Activated CD8-positive, alpha-beta memory T cell treated with anti-CD3 and anti-CD28 coated beads for 1 hour (primary cell): ENCODE data around the gene HAO2.
"Not testable (repeated sequence)": the region's sequence is repeated elsewhere in the genome, so short reads cannot be mapped to it uniquely, and the experiment has no call there.

ENCODE experiments used
- DNase-seq, 2 donors: peaks; one replicate each; pipeline ENCODE4 v3.0.0-alpha.2; 2020; ENCODE audit warnings: low read depth in 1 of 2; ENCODE audit errors: extremely low read depth in 1 of 2

HAO2 gene

GRCh38 chr1:119377594-119377993 is 9.0 kb downstream of the HAO2 start:
- not testable (repeated sequence) for DNase-seq

- no peak for DNase-seq
Measured at GRCh38 chr1:119379117-119379516, 10.5 kb downstream of the HAO2 start.

DNA sequence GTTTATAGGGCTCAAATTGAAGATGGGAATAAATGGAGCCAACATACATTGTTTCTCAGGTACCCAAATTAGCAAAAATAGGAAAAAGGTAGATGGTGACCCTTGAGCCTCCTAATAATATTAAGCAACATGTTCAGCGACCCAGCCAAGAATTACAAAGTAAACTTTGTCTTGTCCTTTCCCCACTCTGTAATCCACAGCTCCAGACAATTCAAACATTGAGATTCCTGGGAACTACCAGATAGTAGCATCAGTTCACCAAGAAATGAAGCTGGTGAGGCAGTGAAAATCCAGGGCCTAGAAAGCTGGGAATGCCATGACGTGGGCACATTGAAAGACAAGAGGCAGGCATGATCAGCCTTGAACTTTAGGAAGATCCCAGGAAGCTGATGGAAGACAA is 11.7 kb downstream of the HAO2 start:
- DNase-seq = no peak

GRCh38 chr1:119380983-119381662 is 12.5 kb downstream of the HAO2 start:
- DNase-seq = no peak

DNA sequence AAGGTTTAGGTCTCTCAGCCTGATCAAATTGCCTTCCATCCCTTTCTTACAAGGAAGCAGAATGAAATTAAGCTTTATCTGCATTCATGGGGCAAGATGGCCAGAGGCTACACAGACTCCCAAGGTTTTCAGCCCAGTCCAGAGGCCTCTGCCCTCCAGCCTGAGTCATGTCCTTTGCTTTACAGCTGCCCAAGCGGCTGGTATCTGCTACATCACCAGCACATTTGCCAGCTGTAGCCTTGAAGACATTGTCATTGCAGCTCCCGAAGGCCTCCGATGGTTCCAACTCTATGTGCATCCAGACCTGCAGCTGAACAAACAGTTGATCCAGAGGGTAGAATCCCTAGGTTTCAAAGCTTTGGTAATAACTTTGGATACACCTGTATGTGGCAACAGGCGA is 16.0 kb downstream of the HAO2 start:
- DNase-seq = no peak

- DNase-seq = no peak
Measured at GRCh38 chr1:119385650-119386049, 17.1 kb downstream of the HAO2 start.

GRCh38 chr1:119387858-119388257 is 19.3 kb downstream of the HAO2 start:
- DNase-seq = no peak

DNA sequence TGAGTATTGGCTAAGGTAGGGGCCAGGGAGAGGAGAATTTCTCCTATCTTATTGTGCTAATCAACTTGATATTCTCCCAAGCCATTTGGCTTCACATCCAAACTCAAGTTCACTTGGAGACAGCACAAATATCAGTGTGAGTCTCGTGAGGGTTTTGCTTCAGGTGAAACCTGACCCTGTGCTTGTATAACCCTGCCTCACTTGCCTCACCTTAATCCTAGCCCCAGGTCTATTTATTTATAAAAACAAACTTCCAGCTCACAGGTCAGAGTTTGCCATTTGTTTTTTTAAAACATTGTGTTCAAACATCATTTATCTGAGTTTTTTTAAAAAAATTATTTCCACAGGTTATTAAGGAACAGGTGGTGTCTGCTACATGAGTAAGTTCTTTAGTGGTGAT is 19.9 kb downstream of the HAO2 start:
- no peak for DNase-seq

DNA sequence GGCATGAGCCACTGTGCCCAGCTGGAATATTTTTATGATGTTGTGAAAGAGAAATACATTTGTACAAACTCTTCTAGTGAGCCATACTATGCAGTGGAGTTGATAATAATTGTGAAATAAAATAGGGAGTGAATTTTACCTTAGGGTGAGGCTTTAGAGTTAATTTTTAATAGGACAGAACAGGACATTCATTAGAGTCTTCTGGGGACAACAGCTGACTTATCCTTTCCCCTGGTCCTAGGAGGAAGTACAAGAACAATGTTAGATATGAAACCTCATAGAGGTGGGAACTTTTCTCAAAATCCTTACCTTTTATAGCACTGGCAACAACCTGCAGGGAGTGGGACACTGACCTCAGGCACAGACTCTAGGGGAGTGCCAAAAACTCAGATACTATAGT is 21.9 kb downstream of the HAO2 start:
- no peak for DNase-seq

DNA sequence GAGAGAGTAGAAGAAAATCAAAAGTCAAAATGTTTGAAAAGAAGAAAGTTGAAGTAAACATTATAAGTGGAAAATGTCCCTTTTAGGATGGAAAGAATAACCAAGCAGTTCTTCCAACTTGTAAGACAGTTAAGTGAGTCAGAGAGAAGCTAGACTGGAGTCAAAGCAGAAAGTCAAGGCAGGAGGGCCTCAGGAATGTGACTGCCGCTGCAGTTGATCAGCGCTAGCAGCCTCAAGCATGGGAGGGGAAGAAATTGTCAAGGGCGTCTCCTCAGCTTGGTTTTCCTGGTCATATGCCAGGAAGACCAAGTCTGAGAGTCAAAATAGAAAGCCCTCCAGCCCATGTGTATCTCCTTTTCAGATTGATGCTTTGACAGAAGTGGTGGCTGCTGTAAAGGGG is 23.2 kb downstream of the HAO2 start:
- DNase-seq = no peak

DNA sequence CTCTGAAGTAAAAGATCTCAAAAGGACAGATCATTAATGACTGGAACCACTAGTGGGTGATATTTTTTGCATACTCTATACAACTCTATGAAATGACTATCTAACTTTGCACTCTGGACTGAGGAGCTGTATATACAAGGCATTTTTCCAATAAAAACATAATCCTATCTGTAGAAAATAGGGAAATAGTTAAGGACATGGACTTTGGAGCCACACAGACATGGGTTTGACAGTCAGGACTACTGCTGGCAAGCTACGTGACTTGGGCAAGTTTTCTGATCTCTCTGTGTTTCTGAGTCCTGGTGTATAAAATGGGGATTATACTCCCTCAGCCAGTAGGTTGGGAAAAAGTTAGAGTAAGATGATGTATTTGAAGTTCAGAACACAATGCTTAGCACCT is 25.5 kb downstream of the HAO2 start:
- no peak for DNase-seq

GRCh38 chr1:119396982-119397381 is 28.4 kb downstream of the HAO2 start:
- no peak for DNase-seq

GRCh38 chr1:119397986-119398385 is 29.4 kb downstream of the HAO2 start:
- DNase-seq = no peak

- no peak for DNase-seq
Measured at GRCh38 chr1:119404736-119405135, 36.2 kb downstream of the HAO2 start.

- DNase-seq = no peak
Measured at GRCh38 chr1:119409731-119410130, 41.1 kb downstream of the HAO2 start.

- no peak for DNase-seq
Measured at GRCh38 chr1:119410961-119411360, 42.4 kb downstream of the HAO2 start.

GRCh38 chr1:119414950-119415349 is 46.4 kb downstream of the HAO2 start, which contains the start of gene HSD3B2:
TSS of gene HSD3B2 (plus strand) at chr1:119415150. CDS start at chr1:119415420, 270 bp downstream.
- DNase-seq = no peak

DNA sequence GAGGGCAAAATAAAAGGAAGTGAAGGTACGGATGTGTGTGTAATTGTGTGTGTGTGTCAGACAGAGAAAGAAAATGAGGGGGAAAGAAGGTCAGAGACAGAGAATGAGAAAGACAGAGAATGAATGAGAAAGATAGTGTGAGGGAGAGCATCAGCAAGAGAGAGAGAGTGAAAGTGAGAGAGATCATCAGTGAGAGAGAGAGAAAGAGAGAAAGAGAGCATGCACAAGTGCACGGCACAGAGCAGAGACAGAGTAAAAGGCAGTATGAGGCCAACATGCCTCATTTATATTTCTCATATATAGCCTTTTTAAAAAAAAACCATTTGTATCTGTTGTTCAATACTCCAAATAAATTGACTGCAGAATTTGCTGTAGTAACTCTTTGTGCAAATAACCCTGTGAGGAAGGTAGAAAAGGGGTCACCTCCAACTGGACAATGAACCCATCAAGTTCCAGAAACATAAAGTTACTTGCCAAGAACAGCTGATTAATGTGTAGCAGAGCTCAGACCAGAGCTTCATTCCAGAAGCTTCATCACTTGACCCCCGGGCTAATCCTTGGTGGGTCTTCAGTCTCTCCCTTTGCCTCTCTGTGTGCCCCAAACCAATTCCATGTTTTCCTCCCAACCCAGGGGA is 47.5 kb downstream of the HAO2 start:
- DNase-seq = no peak

- no peak for DNase-seq
Measured at GRCh38 chr1:119419109-119419508, 50.5 kb downstream of the HAO2 start.

DNA sequence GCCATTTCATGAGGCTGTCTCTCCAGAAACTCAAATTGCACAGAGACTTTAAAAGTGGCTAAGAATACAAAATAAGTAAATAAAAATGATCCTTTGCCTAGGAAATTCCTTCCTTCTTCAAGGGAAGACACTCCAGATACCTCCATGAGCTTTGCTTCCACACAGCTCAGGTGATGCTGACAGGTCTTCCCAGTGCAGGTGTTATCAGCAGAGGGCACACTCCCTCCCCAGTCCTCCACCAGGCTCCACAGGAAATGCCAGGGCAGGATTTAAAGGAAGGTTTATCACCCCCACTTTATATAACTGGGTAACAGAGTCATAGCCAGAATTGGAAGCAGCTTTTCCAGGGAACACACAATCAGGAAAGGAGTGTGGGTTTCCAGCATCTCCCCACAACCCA is 52.1 kb downstream of the HAO2 start:
- no peak for DNase-seq

GRCh38 chr1:119422631-119423030 is 54.0 kb downstream of the HAO2 start:
- no peak for DNase-seq

DNA sequence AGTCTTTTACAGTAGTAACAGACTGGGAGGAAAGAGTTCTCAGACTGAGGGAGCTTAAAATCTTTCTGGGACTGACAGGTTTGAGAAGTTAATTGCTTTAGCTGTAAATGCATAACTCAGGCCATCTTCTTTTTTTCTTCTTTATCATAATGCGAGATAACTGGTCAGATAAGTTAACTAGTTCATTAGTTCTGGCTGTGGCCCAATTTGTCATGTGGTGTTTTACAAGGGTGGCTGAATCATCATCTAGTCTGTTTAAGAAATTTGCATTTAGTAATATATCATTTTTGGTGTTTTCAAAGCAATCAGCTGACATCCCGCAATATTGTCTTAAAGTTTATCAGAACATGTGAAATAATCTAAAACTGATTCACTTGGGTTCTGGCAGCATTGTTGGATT is 60.4 kb downstream of the HAO2 start:
- no peak for DNase-seq

GRCh38 chr1:119429687-119430086 is 61.1 kb downstream of the HAO2 start:
- DNase-seq = no peak
